GM20000 (cell line): ENCODE measurements around the gene LRRC40.
A peak's percentile ranks its signal among the peaks of the same experiment; 100 is the strongest.

Source experiments
- DNase-seq: peaks from one replicate; pipeline ENCODE4 v3.0.0; 2012; ENCODE audit warnings: low spot score
- TF ChIP-seq, protein P1 (sequence below): IDR thresholded peaks from 2 replicates; pipeline ENCODE4 v1.5.1; 2012; ENCODE audit warnings: mild to moderate bottlenecking, control low read depth; ENCODE audit errors: extremely low read depth, missing control alignments

The LRRC40 gene

DNA sequence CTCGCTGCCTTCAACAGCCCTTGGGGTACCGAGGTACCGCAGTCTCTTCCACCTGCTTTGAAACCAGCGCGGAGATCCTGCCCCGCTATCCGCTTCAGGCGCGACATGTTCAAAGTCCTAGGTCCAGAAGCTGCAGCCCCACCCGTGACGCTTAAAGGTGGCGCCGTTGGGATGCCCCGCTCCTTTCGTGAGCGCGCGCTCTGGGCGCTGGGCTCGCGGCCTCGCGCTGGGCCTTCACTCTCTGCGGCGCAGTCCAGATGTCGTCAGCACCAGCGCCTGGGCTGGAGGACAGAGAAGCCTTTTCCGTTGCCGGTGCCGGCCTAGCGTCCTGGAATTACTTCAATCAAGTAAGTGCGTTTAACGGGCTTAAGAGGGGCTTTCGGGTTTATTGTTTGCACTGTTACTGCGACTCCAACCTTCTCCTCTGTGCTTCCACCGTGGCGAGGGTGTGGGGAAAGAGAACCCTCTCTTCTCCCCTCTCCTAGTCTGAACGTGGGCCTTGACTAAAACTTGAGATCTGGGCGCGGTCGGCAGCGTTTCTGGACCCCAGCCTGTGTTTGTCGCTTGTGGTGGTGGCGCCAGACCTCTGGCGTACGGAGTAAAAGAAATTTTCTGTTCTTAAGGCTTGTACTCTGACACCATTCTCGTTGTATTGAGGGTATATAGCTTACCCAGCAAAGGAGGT is at the start of gene LRRC40:
Gene LRRC40 (minus strand): TSS at position 146 of the 685 bp plus-strand sequence. CDS start 39 bp downstream, at position 107.
- TF ChIP-seq, protein P1, sequence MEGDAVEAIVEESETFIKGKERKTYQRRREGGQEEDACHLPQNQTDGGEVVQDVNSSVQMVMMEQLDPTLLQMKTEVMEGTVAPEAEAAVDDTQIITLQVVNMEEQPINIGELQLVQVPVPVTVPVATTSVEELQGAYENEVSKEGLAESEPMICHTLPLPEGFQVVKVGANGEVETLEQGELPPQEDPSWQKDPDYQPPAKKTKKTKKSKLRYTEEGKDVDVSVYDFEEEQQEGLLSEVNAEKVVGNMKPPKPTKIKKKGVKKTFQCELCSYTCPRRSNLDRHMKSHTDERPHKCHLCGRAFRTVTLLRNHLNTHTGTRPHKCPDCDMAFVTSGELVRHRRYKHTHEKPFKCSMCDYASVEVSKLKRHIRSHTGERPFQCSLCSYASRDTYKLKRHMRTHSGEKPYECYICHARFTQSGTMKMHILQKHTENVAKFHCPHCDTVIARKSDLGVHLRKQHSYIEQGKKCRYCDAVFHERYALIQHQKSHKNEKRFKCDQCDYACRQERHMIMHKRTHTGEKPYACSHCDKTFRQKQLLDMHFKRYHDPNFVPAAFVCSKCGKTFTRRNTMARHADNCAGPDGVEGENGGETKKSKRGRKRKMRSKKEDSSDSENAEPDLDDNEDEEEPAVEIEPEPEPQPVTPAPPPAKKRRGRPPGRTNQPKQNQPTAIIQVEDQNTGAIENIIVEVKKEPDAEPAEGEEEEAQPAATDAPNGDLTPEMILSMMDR = no peak
- DNase-seq = peak; percentile 90

DNA sequence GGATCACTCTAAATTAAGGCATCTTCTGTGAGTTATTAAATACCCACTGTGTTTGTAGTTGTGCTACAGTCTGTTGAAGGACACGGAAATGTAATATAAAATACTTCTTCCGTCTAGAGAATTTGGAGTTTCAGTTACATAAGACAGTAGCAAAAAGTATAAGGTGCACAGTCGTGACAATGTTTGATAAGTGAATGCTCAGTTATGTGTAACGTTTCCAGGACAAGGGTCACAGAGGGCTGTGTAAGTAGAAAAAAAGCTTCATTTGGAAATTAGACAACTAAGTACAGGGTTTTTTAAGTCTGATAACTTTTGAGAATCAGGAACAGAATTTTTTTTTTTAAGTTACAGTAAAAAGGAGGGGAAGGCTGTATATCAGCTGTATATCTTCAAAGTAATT is 43.4 kb upstream of the LRRC40 start:
- TF ChIP-seq, protein P1 = no peak
- no peak for DNase-seq

DNA sequence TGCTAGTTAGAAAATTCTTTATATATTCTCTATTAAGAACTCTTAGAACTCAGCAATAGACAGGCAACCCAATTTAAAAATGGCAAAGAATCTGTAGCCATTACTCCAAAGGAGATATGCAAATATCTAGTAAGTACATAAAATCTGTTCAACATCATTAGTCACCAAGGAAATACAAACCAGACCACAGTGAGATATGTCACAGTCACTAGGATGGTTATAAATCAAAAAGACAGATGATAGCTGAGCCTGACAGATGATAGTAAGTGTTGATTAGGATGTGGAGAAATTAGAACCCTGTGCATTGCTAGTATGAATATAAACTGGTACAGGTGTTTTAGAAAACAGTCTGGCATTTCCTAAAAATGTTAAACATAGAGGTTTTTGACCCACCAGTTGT is 42.4 kb upstream of the LRRC40 start:
- TF ChIP-seq, protein P1 = no peak
- no peak for DNase-seq

DNA sequence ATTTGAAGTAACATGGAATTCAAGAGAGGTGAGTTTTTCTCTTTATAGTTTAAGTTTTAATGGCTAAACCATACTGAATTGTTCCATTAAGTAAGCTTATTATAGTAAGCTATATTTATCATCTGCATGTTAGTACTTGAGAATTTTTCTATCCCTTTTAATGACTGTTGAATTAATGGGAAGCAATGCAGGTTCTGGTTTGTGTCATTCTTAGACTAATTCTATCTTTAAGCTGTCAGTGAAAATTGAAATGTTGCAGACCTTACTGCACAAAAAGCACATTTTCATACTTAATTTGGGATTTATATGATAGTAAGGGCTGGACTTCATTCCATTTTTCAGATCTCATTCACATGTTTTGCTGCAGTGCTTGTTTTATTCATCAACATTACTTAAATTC is 41.7 kb upstream of the LRRC40 start:
- TF ChIP-seq, protein P1 = no peak
- DNase-seq = no peak

DNA sequence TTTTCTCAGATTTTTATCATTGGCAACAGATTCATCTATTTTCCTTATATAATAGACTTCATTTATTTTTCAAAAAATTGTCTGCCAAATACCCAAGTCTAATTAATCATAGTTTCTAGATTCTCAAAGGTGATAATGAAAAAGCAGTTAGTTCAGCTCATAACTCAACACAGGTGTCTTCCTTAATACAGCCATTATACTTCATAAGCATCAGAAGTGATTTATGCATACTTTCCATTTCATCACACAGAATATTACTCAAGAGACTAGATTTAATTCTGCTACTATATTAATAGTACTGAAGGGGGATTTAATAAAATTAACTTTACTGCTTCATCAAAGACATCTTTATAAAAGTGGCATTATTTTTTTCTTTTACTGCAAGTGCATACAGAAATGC is 34.6 kb upstream of the LRRC40 start:
- DNase-seq = no peak
- TF ChIP-seq, protein P1 = no peak

DNA sequence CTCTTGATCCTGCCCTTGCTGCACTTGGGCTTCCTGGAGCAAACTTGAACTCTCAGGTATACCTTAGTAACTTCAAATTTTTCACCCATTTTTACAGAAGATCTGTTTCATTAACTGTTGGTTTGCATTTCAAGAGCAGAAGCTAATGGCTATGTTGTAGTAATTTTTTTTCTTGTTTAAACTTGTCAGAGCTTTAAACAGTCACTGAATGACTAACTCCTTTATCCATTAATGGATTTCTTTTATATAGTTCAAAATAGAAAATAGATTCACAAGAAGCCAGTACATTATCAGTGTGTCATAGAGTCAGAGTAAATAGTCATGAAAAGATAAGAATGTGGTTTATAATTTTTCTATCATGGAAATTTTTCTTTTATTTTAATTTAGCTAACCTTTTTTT is 29.4 kb upstream of the LRRC40 start:
- DNase-seq = no peak
- TF ChIP-seq, protein P1 = no peak

DNA sequence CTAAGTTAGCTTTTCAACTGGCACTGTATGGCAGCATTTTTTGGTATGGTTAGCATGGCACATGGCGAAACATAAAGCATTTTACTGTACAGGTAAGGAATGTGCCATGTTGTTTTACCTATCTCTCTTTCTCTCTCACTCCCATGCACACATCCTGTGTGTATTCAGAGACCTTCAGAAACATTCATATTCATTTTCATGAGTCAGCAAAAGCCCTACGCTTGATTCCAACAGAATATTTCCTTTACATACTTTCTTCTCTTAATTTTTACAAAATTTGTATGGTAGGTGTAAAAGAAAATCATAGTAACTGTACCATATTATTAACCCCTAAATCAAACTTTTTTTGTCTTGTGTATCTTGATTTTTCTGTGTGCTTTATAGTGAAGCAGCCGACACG is 26.1 kb upstream of the LRRC40 start:
- DNase-seq = no peak
- TF ChIP-seq, protein P1 = no peak
